K562 (cell line): ENCODE measurements around the gene SP6.

ENCODE experiments used
- CBX5 ChIP-seq: IDR thresholded peaks from 2 replicates; pipeline ENCODE4 v1.6.1; 2014; ENCODE audit warnings: low read depth, borderline replicate concordance
- CTCF ChIP-seq, 3 experiments: IDR thresholded peaks in 2 of 3; conservative IDR thresholded peaks in 1 of 3; 2 replicates each; pipeline ENCODE4 v1.5.1; 2011 to 2012; ENCODE audit warnings: low read length in 3 of 3, mild to moderate bottlenecking in 3 of 3, control low read depth in 2 of 3, improper control_type of control experiment in 1 of 3, inconsistent platforms in 1 of 3, low read depth in 1 of 3, mixed read lengths in 1 of 3, moderate library complexity in 1 of 3; ENCODE audit not compliant: insufficient read depth in 2 of 3
- GABPA ChIP-seq: fragments of 200-800 bp; sonication (Bioruptor generic); conservative IDR thresholded peaks from 2 replicates; pipeline ENCODE4 v1.6.1; 2016; ENCODE audit warnings: low read depth, missing genetic modification characterization, missing compliant biosample characterization
- TSHZ1 ChIP-seq: fragments of 250-450 bp; sonication (Bioruptor Pico); IDR thresholded peaks from 2 replicates; pipeline ENCODE4 v1.4.0; 2020; ENCODE audit warnings: mild to moderate bottlenecking, moderate library complexity
- ZNF184 ChIP-seq: sonication (generic); formaldehyde crosslinking; IDR thresholded peaks from 2 replicates; pipeline ENCODE4 v1.5.0; 2020; ENCODE audit warnings: missing genetic modification reagents
- TF ChIP-seq, protein P1 (sequence below): fragments of 200-800 bp; sonication (Bioruptor generic); IDR thresholded peaks from 2 replicates; pipeline ENCODE4 v1.6.1; 2016; ENCODE audit warnings: missing genetic modification characterization, missing compliant biosample characterization
- TF ChIP-seq, protein P2 (sequence below): sonication (generic); formaldehyde crosslinking; IDR thresholded peaks from 2 replicates; pipeline ENCODE4 v1.8.1; 2023; ENCODE audit warnings: mild to moderate bottlenecking, missing genetic modification reagents, moderate library complexity

GRCh38 chr17:47819475-47819874 is 31.5 kb downstream of the SP6 start:
- TF ChIP-seq CBX5 (no peak), ZNF184 (CRISPR knock-in tag) (no peak), GABPA (tag) (no peak), TSHZ1 (CRISPR knock-in tag) (no peak), CTCF (IDR thresholded peaks at IDR 0.05 in 2 of 3, conservative IDR thresholded peaks at IDR 0.05 in 1 of 3; ENCODE audit: insufficient read depth in 2 of 3, low read depth in 1 of 3, low read length in 3 of 3) (no peak)
- TF ChIP-seq, protein P1, sequence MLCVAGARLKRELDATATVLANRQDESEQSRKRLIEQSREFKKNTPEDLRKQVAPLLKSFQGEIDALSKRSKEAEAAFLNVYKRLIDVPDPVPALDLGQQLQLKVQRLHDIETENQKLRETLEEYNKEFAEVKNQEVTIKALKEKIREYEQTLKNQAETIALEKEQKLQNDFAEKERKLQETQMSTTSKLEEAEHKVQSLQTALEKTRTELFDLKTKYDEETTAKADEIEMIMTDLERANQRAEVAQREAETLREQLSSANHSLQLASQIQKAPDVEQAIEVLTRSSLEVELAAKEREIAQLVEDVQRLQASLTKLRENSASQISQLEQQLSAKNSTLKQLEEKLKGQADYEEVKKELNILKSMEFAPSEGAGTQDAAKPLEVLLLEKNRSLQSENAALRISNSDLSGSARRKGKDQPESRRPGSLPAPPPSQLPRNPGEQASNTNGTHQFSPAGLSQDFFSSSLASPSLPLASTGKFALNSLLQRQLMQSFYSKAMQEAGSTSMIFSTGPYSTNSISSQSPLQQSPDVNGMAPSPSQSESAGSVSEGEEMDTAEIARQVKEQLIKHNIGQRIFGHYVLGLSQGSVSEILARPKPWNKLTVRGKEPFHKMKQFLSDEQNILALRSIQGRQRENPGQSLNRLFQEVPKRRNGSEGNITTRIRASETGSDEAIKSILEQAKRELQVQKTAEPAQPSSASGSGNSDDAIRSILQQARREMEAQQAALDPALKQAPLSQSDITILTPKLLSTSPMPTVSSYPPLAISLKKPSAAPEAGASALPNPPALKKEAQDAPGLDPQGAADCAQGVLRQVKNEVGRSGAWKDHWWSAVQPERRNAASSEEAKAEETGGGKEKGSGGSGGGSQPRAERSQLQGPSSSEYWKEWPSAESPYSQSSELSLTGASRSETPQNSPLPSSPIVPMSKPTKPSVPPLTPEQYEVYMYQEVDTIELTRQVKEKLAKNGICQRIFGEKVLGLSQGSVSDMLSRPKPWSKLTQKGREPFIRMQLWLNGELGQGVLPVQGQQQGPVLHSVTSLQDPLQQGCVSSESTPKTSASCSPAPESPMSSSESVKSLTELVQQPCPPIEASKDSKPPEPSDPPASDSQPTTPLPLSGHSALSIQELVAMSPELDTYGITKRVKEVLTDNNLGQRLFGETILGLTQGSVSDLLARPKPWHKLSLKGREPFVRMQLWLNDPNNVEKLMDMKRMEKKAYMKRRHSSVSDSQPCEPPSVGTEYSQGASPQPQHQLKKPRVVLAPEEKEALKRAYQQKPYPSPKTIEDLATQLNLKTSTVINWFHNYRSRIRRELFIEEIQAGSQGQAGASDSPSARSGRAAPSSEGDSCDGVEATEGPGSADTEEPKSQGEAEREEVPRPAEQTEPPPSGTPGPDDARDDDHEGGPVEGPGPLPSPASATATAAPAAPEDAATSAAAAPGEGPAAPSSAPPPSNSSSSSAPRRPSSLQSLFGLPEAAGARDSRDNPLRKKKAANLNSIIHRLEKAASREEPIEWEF (CRISPR knock-in tag): no peak
- TF ChIP-seq, protein P2, sequence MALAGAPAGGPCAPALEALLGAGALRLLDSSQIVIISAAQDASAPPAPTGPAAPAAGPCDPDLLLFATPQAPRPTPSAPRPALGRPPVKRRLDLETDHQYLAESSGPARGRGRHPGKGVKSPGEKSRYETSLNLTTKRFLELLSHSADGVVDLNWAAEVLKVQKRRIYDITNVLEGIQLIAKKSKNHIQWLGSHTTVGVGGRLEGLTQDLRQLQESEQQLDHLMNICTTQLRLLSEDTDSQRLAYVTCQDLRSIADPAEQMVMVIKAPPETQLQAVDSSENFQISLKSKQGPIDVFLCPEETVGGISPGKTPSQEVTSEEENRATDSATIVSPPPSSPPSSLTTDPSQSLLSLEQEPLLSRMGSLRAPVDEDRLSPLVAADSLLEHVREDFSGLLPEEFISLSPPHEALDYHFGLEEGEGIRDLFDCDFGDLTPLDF: no peak
